GM19240 (cell line): ENCODE measurements around the gene PXYLP1.

Experiments used
- DNase-seq: peaks from one replicate; pipeline ENCODE4 v3.0.0; 2011; ENCODE audit warnings: low spot score; ENCODE audit not compliant: insufficient read length

PXYLP1 gene

GRCh38 chr3:141272906-141273662 is 41.5 kb downstream of the PXYLP1 start:
- no peak for DNase-seq

GRCh38 chr3:141273700-141274410 is 42.2 kb downstream of the PXYLP1 start:
- no peak for DNase-seq

GRCh38 chr3:141274411-141275031 is 42.9 kb downstream of the PXYLP1 start:
- no peak for DNase-seq

GRCh38 chr3:141275032-141275422 is 43.4 kb downstream of the PXYLP1 start:
- no peak for DNase-seq

GRCh38 chr3:141275511-141275910 is 43.9 kb downstream of the PXYLP1 start:
- DNase-seq = no peak

- no peak for DNase-seq
Measured at GRCh38 chr3:141275973-141276372, 44.3 kb downstream of the PXYLP1 start.

GRCh38 chr3:141276398-141276797 is 44.8 kb downstream of the PXYLP1 start:
- DNase-seq = no peak

GRCh38 chr3:141277451-141277850 is 45.8 kb downstream of the PXYLP1 start:
- no peak for DNase-seq

- DNase-seq = no peak
Measured at GRCh38 chr3:141278196-141279076, 46.8 kb downstream of the PXYLP1 start.

- no peak for DNase-seq
Measured at GRCh38 chr3:141279077-141279967, 47.7 kb downstream of the PXYLP1 start.

GRCh38 chr3:141280086-141280485 is 48.5 kb downstream of the PXYLP1 start:
- no peak for DNase-seq

- no peak for DNase-seq
Measured at GRCh38 chr3:141280690-141281089, 49.1 kb downstream of the PXYLP1 start.

- no peak for DNase-seq
Measured at GRCh38 chr3:141285570-141285969, 53.9 kb downstream of the PXYLP1 start.

GRCh38 chr3:141286856-141287255 is 55.2 kb downstream of the PXYLP1 start:
- no peak for DNase-seq

GRCh38 chr3:141287326-141287725 is 55.7 kb downstream of the PXYLP1 start:
- DNase-seq = no peak

- DNase-seq = no peak
Measured at GRCh38 chr3:141288336-141288990, 56.8 kb downstream of the PXYLP1 start.

- no peak for DNase-seq
Measured at GRCh38 chr3:141289228-141289772, 57.7 kb downstream of the PXYLP1 start.

- DNase-seq = no peak
Measured at GRCh38 chr3:141291559-141292355, 60.1 kb downstream of the PXYLP1 start.
